K562 (cell line): ENCODE results near the gene KCNK7.

ENCODE experiments used
- CEBPB ChIP-seq: fragments of 450-650 bp; IDR thresholded peaks from 2 replicates; pipeline ENCODE4 v1.6.1; 2016; ENCODE audit warnings: missing genetic modification characterization, missing compliant biosample characterization
- GABPA ChIP-seq: fragments of 200-800 bp; sonication (Bioruptor generic); conservative IDR thresholded peaks from 2 replicates; pipeline ENCODE4 v1.6.1; 2016; ENCODE audit warnings: low read depth, missing genetic modification characterization, missing compliant biosample characterization
- TF ChIP-seq, protein P1 (sequence below): sonication (generic); formaldehyde crosslinking; IDR thresholded peaks from 2 replicates; pipeline ENCODE4 v1.5.0; 2020; ENCODE audit warnings: missing genetic modification reagents
- TF ChIP-seq, protein P2 (sequence below): fragments of 250-450 bp; sonication (Bioruptor Pico); IDR thresholded peaks from 2 replicates; pipeline ENCODE4 v1.8.0; 2021; ENCODE audit warnings: borderline replicate concordance, mild to moderate bottlenecking, moderate library complexity; ENCODE audit not compliant: poor library complexity, severe bottlenecking
- TF ChIP-seq, protein P3 (sequence below), 3 experiments: IDR thresholded peaks in 2 of 3; conservative IDR thresholded peaks in 1 of 3; 2 replicates each; pipeline ENCODE4 v1.5.1; 2011 to 2012; ENCODE audit warnings: low read length in 3 of 3, mild to moderate bottlenecking in 3 of 3, control low read depth in 2 of 3, improper control_type of control experiment in 1 of 3, inconsistent platforms in 1 of 3, low read depth in 1 of 3, mixed read lengths in 1 of 3, moderate library complexity in 1 of 3; ENCODE audit not compliant: insufficient read depth in 2 of 3

DNA sequence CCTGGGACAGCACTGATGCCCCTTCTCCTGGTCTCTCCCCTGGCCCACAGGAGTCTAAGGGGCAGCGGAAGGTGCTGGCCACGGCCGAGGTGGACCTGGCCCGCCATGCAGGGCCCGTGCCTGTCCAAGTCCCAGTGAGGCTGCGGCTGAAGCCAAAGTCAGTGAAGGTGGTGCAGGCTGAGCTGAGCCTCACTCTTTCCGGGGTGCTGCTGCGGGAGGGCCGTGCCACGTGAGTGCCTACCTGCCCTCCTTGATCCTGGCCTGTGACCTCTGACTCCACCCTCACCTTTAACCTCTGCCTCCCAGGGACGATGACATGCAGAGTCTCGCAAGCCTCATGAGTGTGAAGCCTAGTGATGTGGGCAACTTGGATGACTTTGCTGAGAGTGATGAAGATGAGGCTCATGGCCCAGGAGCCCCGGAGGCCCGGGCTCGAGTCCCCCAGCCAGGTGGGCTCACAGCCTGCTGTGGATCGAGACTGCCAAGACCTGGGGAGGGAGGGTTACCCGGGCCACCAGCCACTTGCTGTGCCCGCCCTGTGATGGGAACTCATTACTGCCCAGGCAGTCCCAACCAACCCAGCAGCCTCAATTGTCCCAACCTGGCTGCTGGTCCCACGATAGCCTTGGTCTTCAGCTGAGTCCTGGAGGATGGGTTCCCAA, 15.4 kb downstream of the KCNK7 start:
- no peak for TF ChIP-seq CEBPB
- TF ChIP-seq, protein P1, sequence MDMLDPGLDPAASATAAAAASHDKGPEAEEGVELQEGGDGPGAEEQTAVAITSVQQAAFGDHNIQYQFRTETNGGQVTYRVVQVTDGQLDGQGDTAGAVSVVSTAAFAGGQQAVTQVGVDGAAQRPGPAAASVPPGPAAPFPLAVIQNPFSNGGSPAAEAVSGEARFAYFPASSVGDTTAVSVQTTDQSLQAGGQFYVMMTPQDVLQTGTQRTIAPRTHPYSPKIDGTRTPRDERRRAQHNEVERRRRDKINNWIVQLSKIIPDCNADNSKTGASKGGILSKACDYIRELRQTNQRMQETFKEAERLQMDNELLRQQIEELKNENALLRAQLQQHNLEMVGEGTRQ (CRISPR knock-in tag) = no peak
- TF ChIP-seq, protein P2, sequence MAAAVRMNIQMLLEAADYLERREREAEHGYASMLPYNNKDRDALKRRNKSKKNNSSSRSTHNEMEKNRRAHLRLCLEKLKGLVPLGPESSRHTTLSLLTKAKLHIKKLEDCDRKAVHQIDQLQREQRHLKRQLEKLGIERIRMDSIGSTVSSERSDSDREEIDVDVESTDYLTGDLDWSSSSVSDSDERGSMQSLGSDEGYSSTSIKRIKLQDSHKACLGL (CRISPR knock-in tag) = no peak
- TF ChIP-seq, protein P3, sequence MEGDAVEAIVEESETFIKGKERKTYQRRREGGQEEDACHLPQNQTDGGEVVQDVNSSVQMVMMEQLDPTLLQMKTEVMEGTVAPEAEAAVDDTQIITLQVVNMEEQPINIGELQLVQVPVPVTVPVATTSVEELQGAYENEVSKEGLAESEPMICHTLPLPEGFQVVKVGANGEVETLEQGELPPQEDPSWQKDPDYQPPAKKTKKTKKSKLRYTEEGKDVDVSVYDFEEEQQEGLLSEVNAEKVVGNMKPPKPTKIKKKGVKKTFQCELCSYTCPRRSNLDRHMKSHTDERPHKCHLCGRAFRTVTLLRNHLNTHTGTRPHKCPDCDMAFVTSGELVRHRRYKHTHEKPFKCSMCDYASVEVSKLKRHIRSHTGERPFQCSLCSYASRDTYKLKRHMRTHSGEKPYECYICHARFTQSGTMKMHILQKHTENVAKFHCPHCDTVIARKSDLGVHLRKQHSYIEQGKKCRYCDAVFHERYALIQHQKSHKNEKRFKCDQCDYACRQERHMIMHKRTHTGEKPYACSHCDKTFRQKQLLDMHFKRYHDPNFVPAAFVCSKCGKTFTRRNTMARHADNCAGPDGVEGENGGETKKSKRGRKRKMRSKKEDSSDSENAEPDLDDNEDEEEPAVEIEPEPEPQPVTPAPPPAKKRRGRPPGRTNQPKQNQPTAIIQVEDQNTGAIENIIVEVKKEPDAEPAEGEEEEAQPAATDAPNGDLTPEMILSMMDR (IDR thresholded peaks at IDR 0.05 in 2 of 3, conservative IDR thresholded peaks at IDR 0.05 in 1 of 3; ENCODE audit: insufficient read depth in 2 of 3, low read depth in 1 of 3, low read length in 3 of 3) = no peak
- TF ChIP-seq GABPA (tag) = no peak
